Sigmoid colon (tissue), 7 donors: Measurements from ENCODE around the gene SLC13A1. TPM values are rescaled to one million over a fixed set of nuclear protein-coding genes. Genes with fewer than 3 reads are reported as not detected.
A peak's percentile ranks its signal among the peaks of the same experiment; 100 is the strongest.
"Not testable (repeated sequence)": the region's sequence is repeated elsewhere in the genome, so short reads cannot be mapped to it uniquely, and the experiment has no call there.

Experiments
- DNase-seq: peaks from one replicate; pipeline ENCODE4 v3.0.0-alpha.2; 2019
- H3K27ac ChIP-seq, 4 donors: fragments of 200-600 bp; sonication (generic); one replicate each; pipeline ENCODE4 v1.5.1; 2016 to 2019; ENCODE audit warnings: mild to moderate bottlenecking in 1 of 4
- H3K27me3 ChIP-seq, 3 donors: fragments of 200-600 bp; sonication (generic); one replicate each; pipeline ENCODE4 v1.5.1; 2019; ENCODE audit warnings: mild to moderate bottlenecking in 1 of 3
- H3K36me3 ChIP-seq, 4 donors: fragments of 200-600 bp; sonication (generic); one replicate each; pipeline ENCODE4 v1.5.1; 2016 to 2019
- H3K4me1 ChIP-seq, 4 donors: fragments of 200-600 bp; sonication (generic); one replicate each; pipeline ENCODE4 v1.5.1; 2017 to 2019
- H3K4me3 ChIP-seq, 4 donors: fragments of 200-600 bp; sonication (generic); one replicate each; pipeline ENCODE4 v1.5.1; 2017 to 2019; ENCODE audit warnings: mild to moderate bottlenecking in 2 of 4, moderate library complexity in 1 of 4
- H3K9me3 ChIP-seq, 4 donors: fragments of 200-600 bp in 3 of 4; sonication (generic) in 3 of 4; one replicate each; pipeline versions ENCODE4 v1.5.1 to v1.6.1; 2013 to 2019
- EP300 ChIP-seq, 4 donors: sonication (generic); formaldehyde crosslinking; IDR thresholded peaks; one replicate each; pipeline ENCODE4 v1.6.1; 2017; ENCODE audit warnings: antibody characterized with exemption in 4 of 4
- POLR2A ChIP-seq, 2 donors: fragments of 450-650 bp; IDR thresholded peaks; one replicate each; pipeline ENCODE4 v1.6.1; 2016; ENCODE audit warnings: antibody characterized with exemption in 2 of 2, mild to moderate bottlenecking in 2 of 2, moderate library complexity in 2 of 2
- POLR2AphosphoS5 ChIP-seq, 4 donors: sonication (generic); formaldehyde crosslinking; IDR thresholded peaks; one replicate each; pipeline ENCODE4 v1.6.1; 2017; ENCODE audit warnings: antibody characterized with exemption in 4 of 4
- WGBS, 2 donors: extraction: QIAGEN DNeasy Blood & Tissue Kit; methylation state at CpG; one replicate each; pipeline ENCODE4 v1.1.7; 2013; 5-methylcytosine and 5-hydroxymethylcytosine counted together
- intact Hi-C: fragments of 100-400 bp; cut with DNase I; formaldehyde crosslinking; loops from one replicate; pipeline ENCODE4 v1.15.1; 2023
- polyA plus RNA-seq, 3 donors: library from polyadenylated mRNA; stranded (reverse); fragments of 200-250 nt; gene quantifications; one replicate each; pipeline ENCODE4 v1.2.3, GENCODE V29; 2013
- total RNA-seq, 4 donors: library from RNA; depleted of rRNA; stranded (reverse); fragments of >200 nt; gene quantifications; one replicate each; pipeline ENCODE4 v1.1.0, GENCODE V29; 2016
- TF ChIP-seq, protein P1 (sequence below), 4 experiments: fragments of 450-650 bp in 3 of 4; fragments of 200-600 bp in 1 of 4; IDR thresholded peaks; one replicate each; pipeline ENCODE4 v1.5.1; 2016 to 2019; ENCODE audit warnings: antibody characterized with exemption in 4 of 4, mild to moderate bottlenecking in 3 of 4, moderate library complexity in 2 of 4
- donor health status: healthy with polysubstance abuse.
- donor health status: Bipolar disorder and iron deficiency.
- donor health status: healthy.

The SLC13A1 gene
- total and polyA plus RNA-seq, 7 donors = 0.06 to 0.23 TPM; not detected in 5

GRCh38 chr7:123231021-123232000, 31.5 kb upstream of the SLC13A1 start:
- H3K9me3 ChIP-seq = no peaks in the 10 kb centered on the region
- 37 to 46% methylated on average over 4 of the region's 4 CpGs for WGBS, 2 donors
- intact Hi-C loops = no loop called here
- H3K36me3 ChIP-seq = no peaks in the 10 kb centered on the region
- H3K4me1 ChIP-seq = peaks cover 0 to 6% (median 0%) of the 10 kb centered on the region in 4 donors
- no peak overlapping the region for H3K4me3 ChIP-seq
- peak overlapping the region in 1 of 4 donors; percentile 10 for H3K27ac ChIP-seq
- no peaks in the 10 kb centered on the region for H3K27me3 ChIP-seq
- no peak for DNase-seq
- TF ChIP-seq EP300 (IDR thresholded peaks at IDR 0.05) (no peak), POLR2AphosphoS5 (IDR thresholded peaks at IDR 0.05) (no peak), POLR2A (IDR thresholded peaks at IDR 0.05) (no peak)
- TF ChIP-seq, protein P1, sequence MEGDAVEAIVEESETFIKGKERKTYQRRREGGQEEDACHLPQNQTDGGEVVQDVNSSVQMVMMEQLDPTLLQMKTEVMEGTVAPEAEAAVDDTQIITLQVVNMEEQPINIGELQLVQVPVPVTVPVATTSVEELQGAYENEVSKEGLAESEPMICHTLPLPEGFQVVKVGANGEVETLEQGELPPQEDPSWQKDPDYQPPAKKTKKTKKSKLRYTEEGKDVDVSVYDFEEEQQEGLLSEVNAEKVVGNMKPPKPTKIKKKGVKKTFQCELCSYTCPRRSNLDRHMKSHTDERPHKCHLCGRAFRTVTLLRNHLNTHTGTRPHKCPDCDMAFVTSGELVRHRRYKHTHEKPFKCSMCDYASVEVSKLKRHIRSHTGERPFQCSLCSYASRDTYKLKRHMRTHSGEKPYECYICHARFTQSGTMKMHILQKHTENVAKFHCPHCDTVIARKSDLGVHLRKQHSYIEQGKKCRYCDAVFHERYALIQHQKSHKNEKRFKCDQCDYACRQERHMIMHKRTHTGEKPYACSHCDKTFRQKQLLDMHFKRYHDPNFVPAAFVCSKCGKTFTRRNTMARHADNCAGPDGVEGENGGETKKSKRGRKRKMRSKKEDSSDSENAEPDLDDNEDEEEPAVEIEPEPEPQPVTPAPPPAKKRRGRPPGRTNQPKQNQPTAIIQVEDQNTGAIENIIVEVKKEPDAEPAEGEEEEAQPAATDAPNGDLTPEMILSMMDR (IDR thresholded peaks at IDR 0.05) = no peak

GRCh38 chr7:123230603-123231002, 30.8 kb upstream of the SLC13A1 start:
- intact Hi-C loops = no loop called here
- no peaks in the 10 kb centered on the region for H3K36me3 ChIP-seq
- TF ChIP-seq, protein P1 (IDR thresholded peaks at IDR 0.05) = no peak
- TF ChIP-seq EP300 (IDR thresholded peaks at IDR 0.05) = no peak
- no peak for TF ChIP-seq POLR2A (IDR thresholded peaks at IDR 0.05)
- TF ChIP-seq POLR2AphosphoS5 (IDR thresholded peaks at IDR 0.05) = no peak

GRCh38 chr7:123230147-123230546, 30.4 kb upstream of the SLC13A1 start:
- intact Hi-C loops = no loop called here
- TF ChIP-seq EP300 (IDR thresholded peaks at IDR 0.05) = no peak
- TF ChIP-seq POLR2AphosphoS5 (IDR thresholded peaks at IDR 0.05) = no peak
- TF ChIP-seq, protein P1 (IDR thresholded peaks at IDR 0.05) = no peak
- no peak for TF ChIP-seq POLR2A (IDR thresholded peaks at IDR 0.05)
- H3K36me3 ChIP-seq = no peaks in the 10 kb centered on the region
- no peaks in the 10 kb centered on the region for H3K27me3 ChIP-seq
- WGBS, 2 donors = 86 to 88% methylated on average over 1 of the region's 1 CpG
- H3K27ac ChIP-seq = no peak overlapping the region
- no peak for DNase-seq
- peaks cover 0 to 6% (median 0%) of the 10 kb centered on the region in 4 donors for H3K4me1 ChIP-seq
- no peaks in the 10 kb centered on the region for H3K9me3 ChIP-seq
- H3K4me3 ChIP-seq = no peak overlapping the region

More at GRCh38 chr7:123230603-123231002, 30.8 kb upstream of the SLC13A1 start:
- DNase-seq = no peak
- 72 to 89% methylated on average over 11 of the region's 11 CpGs for WGBS, 2 donors
- Histone ChIP-seq H3K27me3 (no peaks in the 10 kb centered on the region), H3K4me3 (no peak overlapping the region), H3K4me1 (peaks cover 0 to 6% (median 0%) of the 10 kb centered on the region in 4 donors), H3K27ac (no peak overlapping the region), H3K9me3 (no peaks in the 10 kb centered on the region)

DNA sequence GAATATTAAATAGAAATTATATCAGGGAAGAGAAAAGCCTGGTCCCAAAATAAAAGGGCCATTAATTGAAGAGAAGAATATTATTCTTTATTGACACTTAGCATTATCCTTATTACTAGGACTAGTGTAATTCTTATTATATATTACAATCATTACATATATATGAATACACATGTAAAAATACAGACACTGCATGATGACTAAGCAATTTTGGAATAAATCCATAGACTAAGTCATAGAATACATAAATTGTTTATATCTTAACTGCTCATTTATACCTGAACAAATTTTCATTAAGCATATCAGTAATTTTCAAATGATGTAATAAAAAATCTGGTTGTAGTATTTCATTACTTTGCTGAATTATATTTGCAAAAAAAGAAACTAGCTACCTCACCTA, 29.7 kb upstream of the SLC13A1 start:
- intact Hi-C loops = no loop called here
- TF ChIP-seq, protein P1 (IDR thresholded peaks at IDR 0.05) = no peak
- TF ChIP-seq POLR2A (IDR thresholded peaks at IDR 0.05) = no peak
- no peak for TF ChIP-seq POLR2AphosphoS5 (IDR thresholded peaks at IDR 0.05)
- TF ChIP-seq EP300 (IDR thresholded peaks at IDR 0.05) = no peak
- DNase-seq = no peak

DNA sequence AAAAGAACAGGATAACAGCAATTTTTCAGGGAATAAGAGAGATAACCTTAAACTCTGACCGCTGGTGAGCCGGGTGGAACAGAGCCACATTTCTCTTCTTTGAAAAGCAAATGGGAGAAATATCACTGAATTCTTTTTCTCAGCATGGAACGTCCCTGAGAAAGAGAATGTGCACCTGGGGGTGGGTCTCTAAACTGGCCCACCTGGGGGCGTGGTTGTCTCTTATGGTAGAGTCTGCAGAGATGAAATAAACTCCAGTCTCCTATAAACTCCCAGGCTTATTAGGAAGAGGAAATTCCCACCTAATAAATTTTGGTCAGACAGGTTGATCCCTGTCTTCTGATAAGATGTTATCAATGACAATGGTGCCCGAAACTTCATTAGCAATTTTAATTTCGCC, 27.9 kb upstream of the SLC13A1 start:
- H3K27me3 ChIP-seq, H3K36me3 ChIP-seq, intact Hi-C loops, H3K9me3 ChIP-seq, DNase-seq, H3K4me1 ChIP-seq, H3K4me3 ChIP-seq, H3K27ac ChIP-seq: not testable (repeated sequence)
- 87 to 92% methylated on average over 6 of the region's 6 CpGs for WGBS, 2 donors

More for the DNA sequence above, 29.7 kb upstream of the SLC13A1 start:
- Histone ChIP-seq H3K27ac (no peak overlapping the region), H3K4me3 (no peak overlapping the region), H3K36me3 (no peaks in the 10 kb centered on the region), H3K27me3 (no peaks in the 10 kb centered on the region), H3K4me1 (peaks cover 0 to 6% (median 0%) of the 10 kb centered on the region in 4 donors), H3K9me3 (no peaks in the 10 kb centered on the region)
